GM10248 (cell line): ENCODE data around the gene ZNF660.
"Not testable (repeated sequence)": the region's sequence is repeated elsewhere in the genome, so short reads cannot be mapped to it uniquely, and the experiment has no call there.

Source experiments
- CTCF ChIA-PET: fragments of 300-600 bp; sonication (Branson Sonifier 250); formaldehyde crosslinking; extraction: SDS; loops from one replicate; lab custom pipeline; 2021; ENCODE audit warnings: antibody characterized with exemption; lab: Yijun Ruan, JAX
- POLR2A ChIA-PET: fragments of 350-650 bp; sonication (Branson Sonifier 250); formaldehyde crosslinking; extraction: SDS; loops from one replicate; lab custom pipeline; 2020; ENCODE audit warnings: antibody characterized with exemption; lab: Yijun Ruan, JAX
- DNase-seq: peaks from one replicate; pipeline ENCODE4 v3.0.0; 2012; ENCODE audit errors: extremely low spot score
- TF ChIP-seq, protein P1 (sequence below): IDR thresholded peaks from 2 replicates; pipeline ENCODE4 v1.5.1; 2012; ENCODE audit warnings: mild to moderate bottlenecking, low read depth; ENCODE audit errors: extremely low read depth, missing control alignments, control extremely low read depth

ZNF660 gene

DNA sequence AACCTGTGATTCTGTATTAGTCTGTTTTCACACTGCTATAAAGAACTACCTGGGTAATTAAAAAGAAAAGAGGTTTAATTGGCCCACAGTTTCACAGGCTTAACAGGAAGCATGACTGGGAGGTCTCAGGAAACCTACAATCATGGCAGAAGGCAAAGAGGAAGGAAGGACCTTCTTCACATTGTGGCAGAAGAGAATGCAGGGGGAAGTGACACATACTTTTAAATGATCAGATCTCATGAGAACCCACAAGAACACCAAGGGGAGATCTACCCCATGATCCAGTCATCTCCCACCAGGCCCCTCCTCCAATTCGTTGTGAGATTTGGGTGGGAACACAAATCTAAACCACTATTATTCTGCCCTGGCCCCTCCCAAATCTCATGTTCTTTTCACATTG lies 23.7 kb upstream of the ZNF660 start:
- CTCF ChIA-PET: no interaction called here
- no peak for DNase-seq
- TF ChIP-seq, protein P1, sequence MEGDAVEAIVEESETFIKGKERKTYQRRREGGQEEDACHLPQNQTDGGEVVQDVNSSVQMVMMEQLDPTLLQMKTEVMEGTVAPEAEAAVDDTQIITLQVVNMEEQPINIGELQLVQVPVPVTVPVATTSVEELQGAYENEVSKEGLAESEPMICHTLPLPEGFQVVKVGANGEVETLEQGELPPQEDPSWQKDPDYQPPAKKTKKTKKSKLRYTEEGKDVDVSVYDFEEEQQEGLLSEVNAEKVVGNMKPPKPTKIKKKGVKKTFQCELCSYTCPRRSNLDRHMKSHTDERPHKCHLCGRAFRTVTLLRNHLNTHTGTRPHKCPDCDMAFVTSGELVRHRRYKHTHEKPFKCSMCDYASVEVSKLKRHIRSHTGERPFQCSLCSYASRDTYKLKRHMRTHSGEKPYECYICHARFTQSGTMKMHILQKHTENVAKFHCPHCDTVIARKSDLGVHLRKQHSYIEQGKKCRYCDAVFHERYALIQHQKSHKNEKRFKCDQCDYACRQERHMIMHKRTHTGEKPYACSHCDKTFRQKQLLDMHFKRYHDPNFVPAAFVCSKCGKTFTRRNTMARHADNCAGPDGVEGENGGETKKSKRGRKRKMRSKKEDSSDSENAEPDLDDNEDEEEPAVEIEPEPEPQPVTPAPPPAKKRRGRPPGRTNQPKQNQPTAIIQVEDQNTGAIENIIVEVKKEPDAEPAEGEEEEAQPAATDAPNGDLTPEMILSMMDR: no peak
- POLR2A ChIA-PET: no interaction called here

- TF ChIP-seq, protein P1: no peak
- ChIA-PET CTCF (no interaction called here), POLR2A (no interaction called here)
- no peak for DNase-seq
Observed at GRCh38 chr3:44562147-44562546, 22.6 kb upstream of the ZNF660 start.

GRCh38 chr3:44568561-44568960 lies 16.2 kb upstream of the ZNF660 start:
- TF ChIP-seq, protein P1: no peak
- DNase-seq: no peak
- ChIA-PET POLR2A (no interaction called here), CTCF (no interaction called here)

DNA sequence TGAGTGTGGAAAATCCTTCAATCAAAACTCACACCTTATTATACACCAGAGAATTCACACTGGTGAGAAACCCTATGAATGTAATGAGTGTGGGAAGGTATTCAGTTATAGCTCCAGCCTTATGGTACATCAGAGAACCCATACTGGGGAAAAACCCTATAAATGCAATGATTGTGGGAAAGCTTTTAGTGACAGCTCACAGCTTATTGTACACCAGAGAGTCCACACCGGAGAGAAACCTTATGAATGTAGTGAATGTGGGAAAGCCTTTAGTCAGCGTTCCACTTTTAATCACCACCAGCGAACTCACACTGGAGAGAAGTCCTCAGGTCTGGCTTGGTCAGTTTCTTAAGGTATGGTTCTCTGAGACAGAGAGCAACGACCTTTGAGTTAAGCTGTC lies 13.7 kb upstream of the ZNF660 start:
- no peak for DNase-seq
- POLR2A ChIA-PET: no interaction called here
- TF ChIP-seq, protein P1: no peak
- CTCF ChIA-PET: no interaction called here

DNA sequence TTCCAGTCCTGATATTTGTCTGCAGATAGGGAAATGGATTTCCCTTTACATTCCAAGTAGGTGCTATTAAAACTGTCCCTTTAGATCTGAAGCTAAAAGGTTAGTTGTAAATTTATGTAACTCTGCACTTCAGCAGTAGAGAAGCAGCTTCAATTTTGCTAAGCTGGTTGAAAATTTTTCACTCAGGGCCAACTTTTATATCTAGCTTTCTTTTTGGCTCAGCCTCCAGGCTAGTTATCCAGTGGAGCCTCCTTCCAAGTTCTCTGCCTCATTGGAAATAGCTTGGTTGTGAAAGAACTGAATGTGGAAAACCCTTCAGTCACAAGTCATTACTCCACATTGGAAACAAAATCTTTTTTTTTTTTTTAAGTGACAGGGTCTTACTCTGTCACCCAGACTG lies 8.2 kb upstream of the ZNF660 start:
- POLR2A ChIA-PET: no interaction called here
- TF ChIP-seq, protein P1: no peak
- no peak for DNase-seq
- CTCF ChIA-PET: interaction anchor here (0.9 kb wide), 1 partner anchor 10 kb away, joined by 3 read pairs; no protein-coding TSS in a partner anchor

DNA sequence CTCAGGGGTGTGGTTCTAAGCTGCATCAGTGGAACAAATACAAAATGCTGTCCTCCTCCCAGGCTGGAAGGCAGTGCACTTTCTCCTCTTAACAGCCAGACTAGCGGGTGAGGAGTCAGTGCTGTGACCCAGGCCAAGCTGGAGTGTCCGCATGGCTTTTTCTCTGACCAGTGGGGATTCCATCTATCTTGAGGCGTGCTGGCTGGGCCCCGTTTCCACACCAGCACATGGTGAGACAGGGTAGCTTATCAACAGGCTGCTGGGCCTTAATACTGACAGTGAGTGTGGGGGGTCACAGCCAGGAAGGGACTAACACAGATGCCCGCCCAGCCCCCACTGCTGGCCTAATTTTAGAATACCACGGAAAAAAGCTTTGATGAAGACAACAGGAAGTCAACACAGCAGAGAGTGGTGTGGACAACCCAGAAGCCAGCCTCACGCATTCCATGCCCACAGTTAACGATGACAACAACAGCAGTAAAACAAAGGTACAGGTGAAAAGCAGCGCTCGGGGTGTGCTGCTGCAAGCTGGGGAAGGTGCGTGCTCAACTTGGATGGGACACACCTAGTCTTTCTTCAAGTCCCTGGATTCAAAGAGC lies 7.3 kb upstream of the ZNF660 start:
- DNase-seq, POLR2A ChIA-PET, CTCF ChIA-PET: not testable (repeated sequence)

DNA sequence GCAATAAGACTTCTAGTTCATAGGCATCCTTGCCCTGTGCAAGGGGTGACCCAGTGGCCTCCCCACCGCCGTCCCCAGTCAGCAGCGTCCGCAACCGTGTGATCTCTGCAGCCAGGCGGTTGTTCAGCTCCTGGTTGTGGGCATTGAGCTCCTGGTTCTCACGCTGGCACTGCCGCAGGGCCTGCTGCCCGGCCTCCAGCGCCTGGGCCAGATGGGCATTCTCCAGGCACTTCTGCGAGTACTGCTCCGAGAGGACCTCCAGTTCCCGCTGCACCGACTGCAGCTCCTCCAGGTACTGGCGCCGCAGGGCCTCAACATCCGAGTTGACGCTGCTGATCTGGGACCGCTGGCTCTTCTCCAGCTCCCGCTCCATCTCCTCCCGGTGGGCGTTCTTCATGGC lies 6.4 kb upstream of the ZNF660 start:
- POLR2A ChIA-PET, DNase-seq, CTCF ChIA-PET: not testable (repeated sequence)

DNA sequence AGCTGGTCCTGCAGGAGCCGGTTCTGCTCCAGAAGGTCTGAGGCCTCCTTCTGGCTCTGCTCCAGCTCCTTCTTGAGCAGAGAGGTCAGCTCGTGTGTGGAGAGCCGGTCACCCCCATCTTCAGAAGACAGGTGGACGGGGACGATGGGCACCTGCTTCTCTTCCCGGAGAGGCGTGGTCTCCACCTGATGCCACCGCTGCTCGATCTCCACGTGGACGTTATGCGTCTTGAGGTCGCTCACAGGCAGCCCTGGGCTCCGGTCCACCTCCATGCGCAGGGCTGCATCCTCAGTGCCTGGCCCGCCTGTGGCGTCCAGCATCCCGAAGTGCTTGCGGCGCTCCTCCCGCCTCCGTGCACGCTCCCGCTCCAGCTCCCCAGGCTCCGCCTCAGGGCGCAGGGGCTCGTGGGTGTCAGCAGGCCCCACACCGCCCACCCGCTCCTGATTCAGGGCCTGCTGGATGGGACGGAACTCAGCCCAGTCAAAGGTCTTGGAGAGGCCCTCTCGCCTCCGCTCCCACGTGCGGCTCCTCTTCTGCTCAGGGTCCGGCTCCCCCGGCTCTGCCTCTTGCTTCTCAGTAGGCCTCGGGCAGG lies 5.7 kb upstream of the ZNF660 start:
- DNase-seq, POLR2A ChIA-PET, CTCF ChIA-PET: not testable (repeated sequence)

DNA sequence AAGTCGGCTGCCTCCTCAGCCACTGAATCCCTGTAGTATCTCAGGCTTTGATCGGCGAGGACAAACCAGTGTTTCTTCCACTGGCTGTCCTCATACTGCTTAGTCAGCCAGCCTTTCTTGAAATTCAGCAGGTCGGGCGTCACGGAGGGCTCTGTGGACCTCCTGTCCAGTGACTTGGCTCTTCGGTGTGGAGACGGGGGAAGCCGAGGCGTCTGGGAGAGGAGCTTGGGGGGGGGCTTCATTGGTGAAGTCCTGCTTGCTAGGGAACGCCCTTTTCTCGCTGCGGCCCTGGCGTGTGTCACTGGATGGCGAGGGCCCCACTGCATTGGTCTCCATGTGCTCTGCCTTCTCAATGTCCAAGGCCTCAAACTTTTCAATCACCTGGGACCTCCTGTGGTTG lies 5.0 kb upstream of the ZNF660 start:
- POLR2A ChIA-PET, DNase-seq: not testable (repeated sequence)

DNA sequence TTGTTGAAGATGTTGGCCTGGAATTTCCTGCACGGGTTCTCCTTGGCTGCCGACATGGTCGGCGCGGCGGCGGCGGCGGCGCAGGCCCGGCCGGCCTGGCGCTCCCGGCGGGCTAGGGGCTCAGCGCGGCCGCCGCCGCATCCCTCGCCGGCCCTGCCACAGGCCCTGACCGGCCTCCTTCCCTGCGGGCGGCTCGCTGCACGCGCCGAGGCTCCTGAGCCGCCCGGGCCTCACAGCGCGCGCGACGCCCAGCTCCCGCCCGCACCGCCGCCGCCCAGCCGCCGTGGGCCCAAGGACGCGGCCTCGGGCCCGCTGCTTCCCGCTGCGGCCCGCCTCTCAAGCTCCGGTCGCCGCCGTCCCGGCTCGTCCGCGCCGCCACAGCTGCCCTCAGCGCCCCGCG lies 3.8 kb upstream of the ZNF660 start:
- POLR2A ChIA-PET, CTCF ChIA-PET, DNase-seq: not testable (repeated sequence)

More for the DNA sequence above, 5.0 kb upstream of the ZNF660 start:
- CTCF ChIA-PET: not testable (repeated sequence)
